Right renal cortex interstitium (tissue), 3 donors: ENCODE results near the gene CLASP1. TPM values are rescaled to one million over a fixed set of nuclear protein-coding genes. Genes with fewer than 3 reads are reported as not detected.
"Not testable (repeated sequence)": the region's sequence is repeated elsewhere in the genome, so short reads cannot be mapped to it uniquely, and the experiment has no call there.

Experiments
- DNase-seq, 3 donors: peaks; one replicate each; pipeline ENCODE4 v3.0.0-alpha.2; 2013; ENCODE audit warnings: low read depth in 3 of 3, low spot score in 2 of 3
- polyA plus RNA-seq, 3 donors: library from polyadenylated mRNA; unstranded; fragments of 120-200 nt; gene quantifications; one replicate each; pipeline ENCODE4 v1.2.1, GENCODE V29; 2013; ENCODE audit not compliant: insufficient read length in 3 of 3

CLASP1 gene
- polyA plus RNA-seq, 3 donors: 39.8 to 45.3 (median 44.1) TPM

- no peak for DNase-seq
These were observed 308.3 kb downstream of the CLASP1 start for GRCh38 chr2:121340926-121341325.

- DNase-seq: no peak
These were observed 311.0 kb downstream of the CLASP1 start for GRCh38 chr2:121338281-121338680.

GRCh38 chr2:121336528-121337294 is 312.6 kb downstream of the CLASP1 start:
- no peak for DNase-seq

- no peak for DNase-seq
These were observed 313.7 kb downstream of the CLASP1 start for GRCh38 chr2:121335294-121336290.

- peak in 1 of 3 donors; percentile 16 for DNase-seq
These were observed 314.5 kb downstream of the CLASP1 start for GRCh38 chr2:121334581-121335293.

GRCh38 chr2:121333834-121334558 is 315.3 kb downstream of the CLASP1 start:
- no peak for DNase-seq

GRCh38 chr2:121333231-121333630 is 316.0 kb downstream of the CLASP1 start:
- DNase-seq: no peak

- not testable (repeated sequence) for DNase-seq
These were observed 317.9 kb downstream of the CLASP1 start for GRCh38 chr2:121331324-121331723.

- no peak for DNase-seq
These were observed 318.3 kb downstream of the CLASP1 start for GRCh38 chr2:121330921-121331320.

- DNase-seq: no peak
These were observed 319.5 kb downstream of the CLASP1 start for GRCh38 chr2:121329786-121330185.

- DNase-seq: no peak
These were observed 322.6 kb downstream of the CLASP1 start for GRCh38 chr2:121326628-121327027.

- no peak for DNase-seq
These were observed 324.7 kb downstream of the CLASP1 start for GRCh38 chr2:121324601-121325000.

- no peak for DNase-seq
These were observed 327.8 kb downstream of the CLASP1 start for GRCh38 chr2:121321476-121321875.

GRCh38 chr2:121319941-121320340 is 329.3 kb downstream of the CLASP1 start:
- no peak for DNase-seq

GRCh38 chr2:121316986-121317385 is 332.3 kb downstream of the CLASP1 start:
- no peak for DNase-seq

GRCh38 chr2:121313701-121314100 is 335.6 kb downstream of the CLASP1 start:
- DNase-seq: not testable (repeated sequence)

GRCh38 chr2:121309801-121310200 is 339.5 kb downstream of the CLASP1 start:
- no peak for DNase-seq

GRCh38 chr2:121309323-121309722 is 339.9 kb downstream of the CLASP1 start:
- no peak for DNase-seq

- DNase-seq: no peak
These were observed 342.2 kb downstream of the CLASP1 start for GRCh38 chr2:121307048-121307447.

- no peak for DNase-seq
These were observed 344.3 kb downstream of the CLASP1 start for GRCh38 chr2:121304941-121305340.
